Vagina (tissue), 2 donors: ENCODE data around the gene VRK3.

Source experiments
- POLR2A ChIP-seq, 2 donors: fragments of 450-650 bp; IDR thresholded peaks; one replicate each; pipeline ENCODE4 v1.6.1; 2017; ENCODE audit warnings: antibody characterized with exemption in 2 of 2, mild to moderate bottlenecking in 2 of 2, moderate library complexity in 2 of 2
- TF ChIP-seq, protein P1 (sequence below), 3 experiments: fragments of 450-650 bp in 2 of 3; fragments of 200-600 bp in 1 of 3; sonication (generic) in 1 of 3; IDR thresholded peaks; one replicate each; pipeline ENCODE4 v1.5.1; 2017 to 2019; ENCODE audit warnings: antibody characterized with exemption in 3 of 3, mild to moderate bottlenecking in 2 of 3, moderate library complexity in 2 of 3

DNA sequence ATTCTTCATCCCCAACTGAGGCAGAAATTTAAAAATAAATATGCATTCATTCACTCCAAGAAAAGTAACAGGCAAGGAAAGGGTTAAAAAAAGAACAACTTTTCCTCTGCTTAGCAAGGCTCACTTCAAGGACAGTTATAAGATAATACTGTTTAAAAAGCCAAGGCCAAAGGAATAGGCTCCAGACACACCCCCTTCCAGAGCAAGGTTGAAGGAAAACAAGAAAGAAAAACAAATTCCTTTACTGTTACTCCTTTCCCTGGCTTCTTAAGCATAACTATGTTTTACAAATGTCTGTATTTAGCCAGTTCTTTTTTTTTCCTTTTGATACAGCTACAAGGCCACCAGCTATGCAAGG is 72.7 kb downstream of the VRK3 start:
- no peak for TF ChIP-seq POLR2A (IDR thresholded peaks at IDR 0.05)
- TF ChIP-seq, protein P1, sequence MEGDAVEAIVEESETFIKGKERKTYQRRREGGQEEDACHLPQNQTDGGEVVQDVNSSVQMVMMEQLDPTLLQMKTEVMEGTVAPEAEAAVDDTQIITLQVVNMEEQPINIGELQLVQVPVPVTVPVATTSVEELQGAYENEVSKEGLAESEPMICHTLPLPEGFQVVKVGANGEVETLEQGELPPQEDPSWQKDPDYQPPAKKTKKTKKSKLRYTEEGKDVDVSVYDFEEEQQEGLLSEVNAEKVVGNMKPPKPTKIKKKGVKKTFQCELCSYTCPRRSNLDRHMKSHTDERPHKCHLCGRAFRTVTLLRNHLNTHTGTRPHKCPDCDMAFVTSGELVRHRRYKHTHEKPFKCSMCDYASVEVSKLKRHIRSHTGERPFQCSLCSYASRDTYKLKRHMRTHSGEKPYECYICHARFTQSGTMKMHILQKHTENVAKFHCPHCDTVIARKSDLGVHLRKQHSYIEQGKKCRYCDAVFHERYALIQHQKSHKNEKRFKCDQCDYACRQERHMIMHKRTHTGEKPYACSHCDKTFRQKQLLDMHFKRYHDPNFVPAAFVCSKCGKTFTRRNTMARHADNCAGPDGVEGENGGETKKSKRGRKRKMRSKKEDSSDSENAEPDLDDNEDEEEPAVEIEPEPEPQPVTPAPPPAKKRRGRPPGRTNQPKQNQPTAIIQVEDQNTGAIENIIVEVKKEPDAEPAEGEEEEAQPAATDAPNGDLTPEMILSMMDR (IDR thresholded peaks at IDR 0.05), result no peak
